ENCODE results near the gene RNF43. TPM values are rescaled to one million over a fixed set of nuclear protein-coding genes. Genes with fewer than 3 reads are reported as not detected.

RNF43 gene
- total RNA-seq, 6 experiments from 2014 or later: 1.7 to 11.5 (median 6.0) TPM

DNA sequence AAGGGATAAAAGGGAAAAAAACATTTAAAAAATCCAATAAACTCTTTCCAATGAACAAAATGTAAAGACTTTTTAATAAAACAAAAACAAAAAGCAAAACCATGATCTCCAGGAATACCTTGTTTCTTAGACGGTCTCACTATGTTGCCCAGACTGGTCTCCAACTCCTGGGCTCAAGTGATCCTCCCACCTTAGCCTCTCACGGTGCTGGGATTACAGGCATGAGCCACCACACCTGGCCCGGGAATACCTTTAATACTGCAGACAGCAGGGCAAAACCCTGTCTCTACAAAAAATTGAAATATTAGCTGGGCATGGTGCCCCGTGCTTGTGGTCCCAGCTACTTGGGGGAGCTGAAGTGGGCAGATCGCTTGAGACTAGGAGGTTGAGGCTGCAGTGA is 7.9 kb downstream of the RNF43 start:
- no peak for TF ChIP-seq POLR2A (IDR thresholded peaks at IDR 0.05)
- TF ChIP-seq, protein P1, sequence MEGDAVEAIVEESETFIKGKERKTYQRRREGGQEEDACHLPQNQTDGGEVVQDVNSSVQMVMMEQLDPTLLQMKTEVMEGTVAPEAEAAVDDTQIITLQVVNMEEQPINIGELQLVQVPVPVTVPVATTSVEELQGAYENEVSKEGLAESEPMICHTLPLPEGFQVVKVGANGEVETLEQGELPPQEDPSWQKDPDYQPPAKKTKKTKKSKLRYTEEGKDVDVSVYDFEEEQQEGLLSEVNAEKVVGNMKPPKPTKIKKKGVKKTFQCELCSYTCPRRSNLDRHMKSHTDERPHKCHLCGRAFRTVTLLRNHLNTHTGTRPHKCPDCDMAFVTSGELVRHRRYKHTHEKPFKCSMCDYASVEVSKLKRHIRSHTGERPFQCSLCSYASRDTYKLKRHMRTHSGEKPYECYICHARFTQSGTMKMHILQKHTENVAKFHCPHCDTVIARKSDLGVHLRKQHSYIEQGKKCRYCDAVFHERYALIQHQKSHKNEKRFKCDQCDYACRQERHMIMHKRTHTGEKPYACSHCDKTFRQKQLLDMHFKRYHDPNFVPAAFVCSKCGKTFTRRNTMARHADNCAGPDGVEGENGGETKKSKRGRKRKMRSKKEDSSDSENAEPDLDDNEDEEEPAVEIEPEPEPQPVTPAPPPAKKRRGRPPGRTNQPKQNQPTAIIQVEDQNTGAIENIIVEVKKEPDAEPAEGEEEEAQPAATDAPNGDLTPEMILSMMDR (IDR thresholded peaks at IDR 0.05): no peak
- peaks cover 0 to 18% (median 3%) of the 10 kb centered on the region in 4 donors for H3K4me1 ChIP-seq
- no peaks in the 10 kb centered on the region for H3K27me3 ChIP-seq
- H3K27ac ChIP-seq: no peak overlapping the region
- no peaks in the 10 kb centered on the region for H3K36me3 ChIP-seq
- DNase-seq: no peak
- H3K4me3 ChIP-seq: no peak overlapping the region
- no peak for ATAC-seq
- 93% methylated on average over 3 of the region's 5 CpGs for WGBS (ENCODE audit: insufficient coverage, low coverage, low lambda C conversion rate, missing lambda C conversion rate)
- no peaks in the 10 kb centered on the region for H3K9me3 ChIP-seq
- intact Hi-C loops (cut with DNase I): no loop called here

DNA sequence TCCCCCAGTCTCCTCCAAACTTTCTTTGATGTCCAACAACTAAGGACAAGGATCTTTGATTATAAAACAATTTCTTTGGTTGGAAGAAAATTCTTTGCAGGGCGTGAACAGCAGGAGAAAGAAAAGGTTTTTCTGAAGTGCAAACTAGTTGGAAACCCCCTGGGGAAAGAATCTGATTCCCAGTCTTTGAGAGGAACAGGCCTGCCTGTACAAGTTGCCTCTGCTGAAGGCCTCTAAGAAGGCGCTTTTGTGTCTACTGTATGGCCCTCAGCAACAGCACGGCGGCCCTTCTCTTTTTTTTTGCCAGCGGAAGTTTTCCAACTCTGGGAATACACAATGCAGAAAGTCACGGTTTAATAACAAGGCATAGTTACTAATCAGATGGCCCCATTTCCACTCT is 14.0 kb downstream of the RNF43 start:
- peaks cover 0 to 3% (median 0%) of the 10 kb centered on the region in 4 donors for H3K4me1 ChIP-seq
- DNase-seq (no peak), ATAC-seq (no peak)
- no peaks in the 10 kb centered on the region for H3K27me3 ChIP-seq
- H3K27ac ChIP-seq: no peak overlapping the region
- 91% methylated on average over 5 of the region's 6 CpGs for WGBS (ENCODE audit: insufficient coverage, low coverage, low lambda C conversion rate, missing lambda C conversion rate)
- TF ChIP-seq, protein P1 (IDR thresholded peaks at IDR 0.05): no peak
- no peak for TF ChIP-seq POLR2A (IDR thresholded peaks at IDR 0.05)
- H3K4me3 ChIP-seq: no peak overlapping the region
- intact Hi-C loops (cut with DNase I): no loop called here
- no peaks in the 10 kb centered on the region for H3K36me3 ChIP-seq
- H3K9me3 ChIP-seq: no peaks in the 10 kb centered on the region

- no peak for ATAC-seq
- H3K27ac ChIP-seq: no peak overlapping the region
- H3K9me3 ChIP-seq: no peaks in the 10 kb centered on the region
- DNase-seq: no peak
- no peak overlapping the region for H3K4me3 ChIP-seq
- no peaks in the 10 kb centered on the region for H3K36me3 ChIP-seq
- H3K27me3 ChIP-seq: no peaks in the 10 kb centered on the region
- peaks cover 0 to 8% (median 0%) of the 10 kb centered on the region in 4 donors for H3K4me1 ChIP-seq
- intact Hi-C loops (cut with DNase I): no loop called here
- TF ChIP-seq, protein P1 (IDR thresholded peaks at IDR 0.05): no peak
- TF ChIP-seq POLR2A (IDR thresholded peaks at IDR 0.05): no peak
- WGBS (ENCODE audit: insufficient coverage, low coverage, low lambda C conversion rate, missing lambda C conversion rate): no CpG with 5 or more reads among the region's 1 CpG
These were observed 14.7 kb downstream of the RNF43 start for GRCh38 chr17:58402679-58403078.

- peaks cover 0 to 8% (median 0%) of the 10 kb centered on the region in 4 donors for H3K4me1 ChIP-seq
- no peak for DNase-seq
- TF ChIP-seq POLR2A (IDR thresholded peaks at IDR 0.05): no peak
- TF ChIP-seq, protein P1 (IDR thresholded peaks at IDR 0.05): no peak
- no peak overlapping the region for H3K27ac ChIP-seq
- no peak overlapping the region for H3K4me3 ChIP-seq
- intact Hi-C loops (cut with DNase I): no loop called here
- H3K27me3 ChIP-seq: no peaks in the 10 kb centered on the region
- H3K9me3 ChIP-seq: no peaks in the 10 kb centered on the region
- ATAC-seq: no peak
- no peaks in the 10 kb centered on the region for H3K36me3 ChIP-seq
These were observed 15.3 kb downstream of the RNF43 start for GRCh38 chr17:58402047-58402446.

- H3K27ac ChIP-seq: no peak overlapping the region
- no peak for ATAC-seq
- H3K27me3 ChIP-seq: no peaks in the 10 kb centered on the region
- 58% methylated on average over 2 of the region's 2 CpGs for WGBS (ENCODE audit: insufficient coverage, low coverage, low lambda C conversion rate, missing lambda C conversion rate)
- intact Hi-C loops (cut with DNase I): no loop called here
- peaks cover 0 to 8% (median 0%) of the 10 kb centered on the region in 4 donors for H3K4me1 ChIP-seq
- TF ChIP-seq POLR2A (IDR thresholded peaks at IDR 0.05): no peak
- TF ChIP-seq, protein P1 (IDR thresholded peaks at IDR 0.05): no peak
- no peak overlapping the region for H3K4me3 ChIP-seq
- no peaks in the 10 kb centered on the region for H3K36me3 ChIP-seq
- DNase-seq: no peak
- no peaks in the 10 kb centered on the region for H3K9me3 ChIP-seq
These were observed 16.0 kb downstream of the RNF43 start for GRCh38 chr17:58401287-58401686.

Data from right lobe of liver (tissue), 6 donors.